Body of pancreas (tissue), 4 donors: ENCODE results near the gene PRDM7.

Experiments
- POLR2A ChIP-seq, 3 donors: fragments of 450-650 bp; IDR thresholded peaks; one replicate each; pipeline ENCODE4 v1.6.1; 2016; ENCODE audit warnings: antibody characterized with exemption in 3 of 3, mild to moderate bottlenecking in 2 of 3
- TF ChIP-seq, protein P1 (sequence below), 7 experiments: fragments of 450-650 bp in 4 of 7; fragments of 200-600 bp in 3 of 7; sonication (generic) in 3 of 7; IDR thresholded peaks; one replicate each; pipeline ENCODE4 v1.5.1; 2016 to 2019; ENCODE audit warnings: antibody characterized with exemption in 7 of 7

DNA sequence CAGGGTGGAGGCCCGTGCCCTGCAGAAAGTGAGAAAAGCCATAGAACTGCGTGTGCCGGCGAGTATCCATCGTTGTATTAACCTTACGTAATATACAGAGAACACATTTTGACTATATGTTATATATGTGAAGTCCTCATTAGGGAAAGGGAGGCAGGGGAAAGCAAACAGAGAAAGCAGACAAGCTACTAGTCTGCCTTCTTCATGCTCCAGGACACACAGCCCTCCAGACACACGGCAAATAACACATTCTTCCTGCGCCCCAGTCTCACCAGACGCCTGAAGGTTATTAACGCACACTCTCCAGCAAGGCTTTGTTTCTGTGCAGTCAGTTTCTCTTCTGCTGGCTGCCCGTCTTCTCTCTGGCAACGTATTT lies 28.8 kb downstream of the PRDM7 start:
- TF ChIP-seq, protein P1, sequence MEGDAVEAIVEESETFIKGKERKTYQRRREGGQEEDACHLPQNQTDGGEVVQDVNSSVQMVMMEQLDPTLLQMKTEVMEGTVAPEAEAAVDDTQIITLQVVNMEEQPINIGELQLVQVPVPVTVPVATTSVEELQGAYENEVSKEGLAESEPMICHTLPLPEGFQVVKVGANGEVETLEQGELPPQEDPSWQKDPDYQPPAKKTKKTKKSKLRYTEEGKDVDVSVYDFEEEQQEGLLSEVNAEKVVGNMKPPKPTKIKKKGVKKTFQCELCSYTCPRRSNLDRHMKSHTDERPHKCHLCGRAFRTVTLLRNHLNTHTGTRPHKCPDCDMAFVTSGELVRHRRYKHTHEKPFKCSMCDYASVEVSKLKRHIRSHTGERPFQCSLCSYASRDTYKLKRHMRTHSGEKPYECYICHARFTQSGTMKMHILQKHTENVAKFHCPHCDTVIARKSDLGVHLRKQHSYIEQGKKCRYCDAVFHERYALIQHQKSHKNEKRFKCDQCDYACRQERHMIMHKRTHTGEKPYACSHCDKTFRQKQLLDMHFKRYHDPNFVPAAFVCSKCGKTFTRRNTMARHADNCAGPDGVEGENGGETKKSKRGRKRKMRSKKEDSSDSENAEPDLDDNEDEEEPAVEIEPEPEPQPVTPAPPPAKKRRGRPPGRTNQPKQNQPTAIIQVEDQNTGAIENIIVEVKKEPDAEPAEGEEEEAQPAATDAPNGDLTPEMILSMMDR (IDR thresholded peaks at IDR 0.05) = no peak
- no peak for TF ChIP-seq POLR2A (IDR thresholded peaks at IDR 0.05)
